HepG2 (cell line): ENCODE measurements around the gene SLC17A9. TPM values are rescaled to one million over a fixed set of nuclear protein-coding genes. Genes with fewer than 3 reads are reported as not detected.
A peak's percentile ranks its signal among the peaks of the same experiment; 100 is the strongest.

ENCODE experiments used
- AGO1 ChIP-seq: fragments of 200-400 bp; formaldehyde crosslinking; IDR thresholded peaks from 2 replicates; pipeline ENCODE4 v1.6.1; 2017; ENCODE audit warnings: mild to moderate bottlenecking, low read depth, low read length, moderate library complexity; ENCODE audit not compliant: poor library complexity, severe bottlenecking
- GATA4 ChIP-seq: sonication (generic); IDR thresholded peaks from 2 replicates; pipeline ENCODE4 v1.6.1; 2016; ENCODE audit warnings: antibody characterized with exemption, low read depth, borderline replicate concordance
- GLMP ChIP-seq: sonication (generic); formaldehyde crosslinking; IDR thresholded peaks from 2 replicates; pipeline ENCODE4 v1.9.0; 2021; ENCODE audit warnings: missing genetic modification reagents, mild to moderate bottlenecking, borderline replicate concordance
- KMT2A ChIP-seq: sonication (generic); formaldehyde crosslinking; IDR thresholded peaks from 2 replicates; pipeline ENCODE4 v1.4.0; 2020; ENCODE audit warnings: missing genetic modification reagents
- RBM39 ChIP-seq: fragments of 200-400 bp; formaldehyde crosslinking; IDR thresholded peaks from one replicate; pipeline ENCODE4 v1.6.1; 2018; ENCODE audit warnings: antibody characterized with exemption, mild to moderate bottlenecking, low read depth, low read length; ENCODE audit not compliant: poor library complexity, severe bottlenecking
- SNRNP70 ChIP-seq: fragments of 200-400 bp; formaldehyde crosslinking; IDR thresholded peaks from 2 replicates; pipeline ENCODE4 v1.6.1; 2017; ENCODE audit warnings: mild to moderate bottlenecking, low read depth, low read length, moderate library complexity
- STAT6 ChIP-seq: sonication (generic); formaldehyde crosslinking; IDR thresholded peaks from 2 replicates; pipeline ENCODE4 v1.4.0; 2020; ENCODE audit warnings: missing genetic modification reagents, mild to moderate bottlenecking, borderline replicate concordance
- TSC22D2 ChIP-seq: sonication (generic); formaldehyde crosslinking; IDR thresholded peaks from 2 replicates; pipeline ENCODE4 v1.5.1; 2020; ENCODE audit warnings: missing genetic modification reagents, mild to moderate bottlenecking, borderline replicate concordance
- ZNF121 ChIP-seq: sonication (generic); formaldehyde crosslinking; IDR thresholded peaks from 2 replicates; pipeline ENCODE4 v1.5.0; 2020; ENCODE audit warnings: mild to moderate bottlenecking, missing genetic modification reagents
- ZNF225 ChIP-seq: sonication (generic); formaldehyde crosslinking; IDR thresholded peaks from 2 replicates; pipeline ENCODE4 v1.4.0; 2020; ENCODE audit warnings: mild to moderate bottlenecking, missing genetic modification reagents
- ZNF354B ChIP-seq: sonication (generic); formaldehyde crosslinking; IDR thresholded peaks from 2 replicates; pipeline ENCODE4 v1.8.0; 2022; ENCODE audit warnings: mild to moderate bottlenecking, missing genetic modification reagents
- ZNF383 ChIP-seq: sonication (generic); formaldehyde crosslinking; IDR thresholded peaks from 2 replicates; pipeline ENCODE4 v1.4.0; 2020; ENCODE audit warnings: missing genetic modification reagents, mild to moderate bottlenecking, borderline replicate concordance
- ZNF496 ChIP-seq: sonication (generic); formaldehyde crosslinking; IDR thresholded peaks from 2 replicates; pipeline ENCODE4 v1.8.1; 2023; ENCODE audit warnings: mild to moderate bottlenecking, moderate library complexity, missing genetic modification reagents; ENCODE audit not compliant: insufficient replicate concordance
- ZXDC ChIP-seq: sonication (generic); formaldehyde crosslinking; IDR thresholded peaks from 2 replicates; pipeline ENCODE4 v1.5.0; 2020; ENCODE audit warnings: mild to moderate bottlenecking, missing genetic modification reagents
- polyA plus RNA-seq, 8 experiments: library from polyadenylated mRNA; depleted of rRNA in 3 of 8; stranded (reverse) in 7 of 8; unstranded in 1 of 8; fragments of >200 nt; fragmentation: Illumina TruSeq in 4 of 8; extraction: Trizol in 4 of 8; gene quantifications; 2 replicates each; pipeline versions ENCODE4 v1.2.1 to v1.2.3, GENCODE V29; 2011 to 2016; ENCODE audit warnings: low read depth in 4 of 8, missing spikeins in 1 of 8, mixed read lengths in 1 of 8; ENCODE audit not compliant: insufficient read depth in 1 of 8
- total RNA-seq, 5 experiments: library from RNA; depleted of rRNA; stranded (reverse); fragments of >200 nt; fragmentation: Illumina TruSeq; extraction: Trizol; gene quantifications; 2 replicates each; pipeline ENCODE4 v1.2.3, GENCODE V29; 2016; ENCODE audit warnings: low read depth in 1 of 5
- TF ChIP-seq, protein P1 (sequence below): sonication (generic); formaldehyde crosslinking; IDR thresholded peaks from 2 replicates; pipeline ENCODE4 v1.5.1; 2020; ENCODE audit warnings: missing genetic modification reagents, mild to moderate bottlenecking, borderline replicate concordance
- TF ChIP-seq, protein P2 (sequence below): sonication (generic); formaldehyde crosslinking; IDR thresholded peaks from 2 replicates; pipeline ENCODE4 v1.4.0; 2020; ENCODE audit warnings: mild to moderate bottlenecking, missing genetic modification reagents

SLC17A9 gene
- total and polyA plus RNA-seq, 2 of the 13 experiments (the other 11 are each of a cell fraction or from before 2014, with no cell fraction given): 110 to 191 TPM

DNA sequence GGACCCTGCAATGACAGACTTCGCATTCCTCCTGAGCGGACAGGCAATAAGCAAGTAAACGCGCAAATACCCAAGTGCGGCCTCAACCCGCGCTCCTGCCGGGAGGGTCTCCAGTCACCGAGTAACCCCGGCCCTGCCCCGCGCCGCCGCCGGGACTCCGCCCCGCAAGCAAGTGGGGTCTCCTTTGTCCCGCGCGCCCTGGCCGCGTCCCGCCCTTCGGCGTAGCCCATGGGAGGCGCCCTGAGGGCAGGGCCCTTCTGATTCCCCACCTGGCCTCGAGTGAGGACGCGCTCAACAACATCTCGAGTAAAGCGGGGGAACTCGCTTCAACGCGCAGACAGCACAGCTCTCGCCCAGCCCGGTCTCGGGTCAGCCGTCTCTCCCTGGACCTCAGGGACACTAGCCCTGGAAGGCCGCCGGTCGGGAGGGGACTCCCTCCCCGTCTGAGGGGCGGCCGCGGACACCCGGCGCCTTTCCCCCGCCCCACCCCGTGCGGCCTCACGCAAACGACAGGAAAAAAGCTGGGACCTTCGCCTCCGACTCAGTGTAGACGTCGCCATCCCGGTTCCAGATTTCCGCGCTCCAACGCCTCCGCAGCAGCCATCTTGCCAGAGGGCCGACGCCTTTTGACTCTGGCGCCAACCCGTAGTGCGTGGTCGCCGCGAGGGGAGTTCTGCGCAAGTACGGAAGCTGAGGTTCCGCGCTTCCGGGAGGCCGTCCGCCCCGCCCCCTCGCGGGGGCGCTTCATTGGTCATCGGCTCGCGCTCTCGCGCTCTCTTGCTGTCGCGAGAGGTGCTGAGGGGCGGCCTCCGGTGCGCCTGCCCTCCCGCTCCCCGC, 15.0 kb upstream of the SLC17A9 start (continued):
- TF ChIP-seq GLMP (CRISPR knock-in tag) (no peak), GATA4 (0 out of 2 replicates have a peak, but pooled peaks have one; percentile 9), ZNF354B (peak; percentile 83; the same call in 1 of the 2 replicates), RBM39 (peak; percentile 93), SNRNP70 (no peak), AGO1 (peak; percentile 88), STAT6 (CRISPR knock-in tag) (no peak), ZNF225 (CRISPR knock-in tag) (peak; percentile 97), TSC22D2 (CRISPR knock-in tag) (peak; percentile 93), ZXDC (CRISPR knock-in tag) (peak; percentile 77; the same call in 1 of the 2 replicates), ZNF496 (CRISPR knock-in tag) (no peak), KMT2A (peak; percentile 99), ZNF383 (peak; percentile 71; the same call in 1 of the 2 replicates), ZNF121 (CRISPR knock-in tag) (no peak)
- TF ChIP-seq, protein P1, sequence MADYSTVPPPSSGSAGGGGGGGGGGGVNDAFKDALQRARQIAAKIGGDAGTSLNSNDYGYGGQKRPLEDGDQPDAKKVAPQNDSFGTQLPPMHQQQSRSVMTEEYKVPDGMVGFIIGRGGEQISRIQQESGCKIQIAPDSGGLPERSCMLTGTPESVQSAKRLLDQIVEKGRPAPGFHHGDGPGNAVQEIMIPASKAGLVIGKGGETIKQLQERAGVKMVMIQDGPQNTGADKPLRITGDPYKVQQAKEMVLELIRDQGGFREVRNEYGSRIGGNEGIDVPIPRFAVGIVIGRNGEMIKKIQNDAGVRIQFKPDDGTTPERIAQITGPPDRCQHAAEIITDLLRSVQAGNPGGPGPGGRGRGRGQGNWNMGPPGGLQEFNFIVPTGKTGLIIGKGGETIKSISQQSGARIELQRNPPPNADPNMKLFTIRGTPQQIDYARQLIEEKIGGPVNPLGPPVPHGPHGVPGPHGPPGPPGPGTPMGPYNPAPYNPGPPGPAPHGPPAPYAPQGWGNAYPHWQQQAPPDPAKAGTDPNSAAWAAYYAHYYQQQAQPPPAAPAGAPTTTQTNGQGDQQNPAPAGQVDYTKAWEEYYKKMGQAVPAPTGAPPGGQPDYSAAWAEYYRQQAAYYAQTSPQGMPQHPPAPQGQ (CRISPR knock-in tag): no peak
- TF ChIP-seq, protein P2, sequence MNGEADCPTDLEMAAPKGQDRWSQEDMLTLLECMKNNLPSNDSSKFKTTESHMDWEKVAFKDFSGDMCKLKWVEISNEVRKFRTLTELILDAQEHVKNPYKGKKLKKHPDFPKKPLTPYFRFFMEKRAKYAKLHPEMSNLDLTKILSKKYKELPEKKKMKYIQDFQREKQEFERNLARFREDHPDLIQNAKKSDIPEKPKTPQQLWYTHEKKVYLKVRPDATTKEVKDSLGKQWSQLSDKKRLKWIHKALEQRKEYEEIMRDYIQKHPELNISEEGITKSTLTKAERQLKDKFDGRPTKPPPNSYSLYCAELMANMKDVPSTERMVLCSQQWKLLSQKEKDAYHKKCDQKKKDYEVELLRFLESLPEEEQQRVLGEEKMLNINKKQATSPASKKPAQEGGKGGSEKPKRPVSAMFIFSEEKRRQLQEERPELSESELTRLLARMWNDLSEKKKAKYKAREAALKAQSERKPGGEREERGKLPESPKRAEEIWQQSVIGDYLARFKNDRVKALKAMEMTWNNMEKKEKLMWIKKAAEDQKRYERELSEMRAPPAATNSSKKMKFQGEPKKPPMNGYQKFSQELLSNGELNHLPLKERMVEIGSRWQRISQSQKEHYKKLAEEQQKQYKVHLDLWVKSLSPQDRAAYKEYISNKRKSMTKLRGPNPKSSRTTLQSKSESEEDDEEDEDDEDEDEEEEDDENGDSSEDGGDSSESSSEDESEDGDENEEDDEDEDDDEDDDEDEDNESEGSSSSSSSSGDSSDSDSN (CRISPR knock-in tag): peak; percentile 95
